DND-41 (cell line): ENCODE data around the gene PTOV1.
A peak's percentile ranks its signal among the peaks of the same experiment; 100 is the strongest.

Source experiments
- ATAC-seq: fragments of 200-7000 bp; cut with Tn5 transposase; 3 replicates; pipeline ENCODE4 v1.9.1; 2021; ENCODE audit warnings: low read depth; ENCODE audit not compliant: insufficient read depth
- DNase-seq: peaks from one replicate; pipeline ENCODE4 v3.0.0-alpha.2; 2020
- H2AFZ ChIP-seq: 2 replicates; pipeline ENCODE4 v1.6.0; 2012; ENCODE audit warnings: low read depth, low read length
- H3K27ac ChIP-seq: 2 replicates; pipeline ENCODE4 v1.5.1; 2012; ENCODE audit warnings: low read length, inconsistent platforms
- H3K27me3 ChIP-seq: fragments of 200-600 bp; sonication (generic); 2 replicates; pipeline ENCODE4 v1.6.0; 2012; ENCODE audit warnings: low read length, mild to moderate bottlenecking, inconsistent platforms; ENCODE audit not compliant: insufficient read depth, poor library complexity
- H3K36me3 ChIP-seq: 2 replicates; pipeline ENCODE4 v1.5.1; 2012; ENCODE audit warnings: low read length, inconsistent platforms; ENCODE audit not compliant: insufficient read depth
- H3K4me1 ChIP-seq: 2 replicates; pipeline ENCODE4 v1.5.1; 2012; ENCODE audit warnings: mild to moderate bottlenecking, low read length; ENCODE audit not compliant: insufficient read depth
- H3K4me2 ChIP-seq: 2 replicates; pipeline ENCODE4 v1.6.0; 2012; ENCODE audit warnings: mild to moderate bottlenecking, moderate library complexity, low read length, inconsistent platforms; ENCODE audit not compliant: insufficient read depth
- H3K4me3 ChIP-seq, 2 experiments: fragments of 200-600 bp in 1 of 2; shearing (Covaris generic) in 1 of 2; 2 replicates each; pipeline ENCODE4 v1.5.1; 2012 to 2016; ENCODE audit warnings: inconsistent platforms in 2 of 2, low read length in 2 of 2, mild to moderate bottlenecking in 2 of 2, low read depth in 1 of 2, moderate library complexity in 1 of 2
- H3K79me2 ChIP-seq: 2 replicates; pipeline ENCODE4 v1.6.0; 2012; ENCODE audit warnings: low read length, inconsistent platforms; ENCODE audit not compliant: insufficient read depth
- H3K9ac ChIP-seq: 2 replicates; pipeline ENCODE4 v1.6.0; 2012; ENCODE audit warnings: low read depth, mild to moderate bottlenecking, inconsistent platforms, low read length, moderate library complexity
- H3K9me3 ChIP-seq: 2 replicates; pipeline ENCODE4 v1.5.1; 2012; ENCODE audit warnings: low read length, moderate library complexity, mild to moderate bottlenecking, inconsistent platforms; ENCODE audit not compliant: insufficient read depth, severe bottlenecking
- H4K20me1 ChIP-seq: 2 replicates; pipeline ENCODE4 v1.6.0; 2012; ENCODE audit warnings: low read length; ENCODE audit not compliant: insufficient read depth
- EZH2 ChIP-seq: IDR thresholded peaks from 3 replicates; pipeline ENCODE4 v1.6.1; 2012; ENCODE audit warnings: borderline replicate concordance, low read depth, mild to moderate bottlenecking, moderate library complexity, low read length, inconsistent platforms; ENCODE audit not compliant: severe bottlenecking
- TF ChIP-seq, protein P1 (sequence below): IDR thresholded peaks from 2 replicates; pipeline ENCODE4 v1.5.1; 2012; ENCODE audit warnings: borderline replicate concordance, low read length, moderate library complexity, mild to moderate bottlenecking; ENCODE audit not compliant: poor library complexity, severe bottlenecking; ENCODE audit errors: extremely low read depth

Gene PTOV1

DNA sequence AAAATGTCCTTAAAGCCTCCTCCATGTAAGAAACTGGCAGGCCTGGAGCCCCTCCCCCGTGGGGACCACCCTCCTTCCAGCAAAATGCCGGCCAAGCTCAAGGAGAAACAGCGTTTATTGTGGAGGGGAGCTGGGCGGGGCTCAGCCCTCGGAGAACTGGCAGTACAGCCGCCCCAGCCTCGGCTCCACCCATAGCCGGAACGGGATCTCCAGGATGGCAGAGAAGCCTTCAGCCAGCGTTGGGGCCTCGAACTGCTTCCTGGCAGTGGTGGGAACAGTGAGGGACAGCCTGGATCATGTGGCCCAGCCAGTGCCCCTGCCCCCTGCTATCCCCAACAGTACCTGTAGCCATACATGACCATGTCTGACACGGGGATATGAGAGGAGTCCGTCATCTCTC is 10.1 kb downstream of the PTOV1 start:
- H3K27ac ChIP-seq, result no peak overlapping the region
- peaks cover 85% of the 10 kb centered on the region for H3K36me3 ChIP-seq
- no peak overlapping the region for H3K9ac ChIP-seq
- H3K4me3 ChIP-seq, result no peak overlapping the region
- no peak for DNase-seq
- H4K20me1 ChIP-seq, result peaks cover 83% of the 10 kb centered on the region
- ATAC-seq, result no peak
- no peaks in the 10 kb centered on the region for H3K9me3 ChIP-seq
- peaks cover 25% of the 10 kb centered on the region for H3K4me1 ChIP-seq
- H3K79me2 ChIP-seq, result peaks cover 43% of the 10 kb centered on the region
- H2AFZ ChIP-seq, result no peak overlapping the region
- no peak overlapping the region for H3K4me2 ChIP-seq
- TF ChIP-seq, protein P1, sequence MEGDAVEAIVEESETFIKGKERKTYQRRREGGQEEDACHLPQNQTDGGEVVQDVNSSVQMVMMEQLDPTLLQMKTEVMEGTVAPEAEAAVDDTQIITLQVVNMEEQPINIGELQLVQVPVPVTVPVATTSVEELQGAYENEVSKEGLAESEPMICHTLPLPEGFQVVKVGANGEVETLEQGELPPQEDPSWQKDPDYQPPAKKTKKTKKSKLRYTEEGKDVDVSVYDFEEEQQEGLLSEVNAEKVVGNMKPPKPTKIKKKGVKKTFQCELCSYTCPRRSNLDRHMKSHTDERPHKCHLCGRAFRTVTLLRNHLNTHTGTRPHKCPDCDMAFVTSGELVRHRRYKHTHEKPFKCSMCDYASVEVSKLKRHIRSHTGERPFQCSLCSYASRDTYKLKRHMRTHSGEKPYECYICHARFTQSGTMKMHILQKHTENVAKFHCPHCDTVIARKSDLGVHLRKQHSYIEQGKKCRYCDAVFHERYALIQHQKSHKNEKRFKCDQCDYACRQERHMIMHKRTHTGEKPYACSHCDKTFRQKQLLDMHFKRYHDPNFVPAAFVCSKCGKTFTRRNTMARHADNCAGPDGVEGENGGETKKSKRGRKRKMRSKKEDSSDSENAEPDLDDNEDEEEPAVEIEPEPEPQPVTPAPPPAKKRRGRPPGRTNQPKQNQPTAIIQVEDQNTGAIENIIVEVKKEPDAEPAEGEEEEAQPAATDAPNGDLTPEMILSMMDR, result no peak
- no peak for TF ChIP-seq EZH2
- H3K27me3 ChIP-seq, result no peaks in the 10 kb centered on the region

DNA sequence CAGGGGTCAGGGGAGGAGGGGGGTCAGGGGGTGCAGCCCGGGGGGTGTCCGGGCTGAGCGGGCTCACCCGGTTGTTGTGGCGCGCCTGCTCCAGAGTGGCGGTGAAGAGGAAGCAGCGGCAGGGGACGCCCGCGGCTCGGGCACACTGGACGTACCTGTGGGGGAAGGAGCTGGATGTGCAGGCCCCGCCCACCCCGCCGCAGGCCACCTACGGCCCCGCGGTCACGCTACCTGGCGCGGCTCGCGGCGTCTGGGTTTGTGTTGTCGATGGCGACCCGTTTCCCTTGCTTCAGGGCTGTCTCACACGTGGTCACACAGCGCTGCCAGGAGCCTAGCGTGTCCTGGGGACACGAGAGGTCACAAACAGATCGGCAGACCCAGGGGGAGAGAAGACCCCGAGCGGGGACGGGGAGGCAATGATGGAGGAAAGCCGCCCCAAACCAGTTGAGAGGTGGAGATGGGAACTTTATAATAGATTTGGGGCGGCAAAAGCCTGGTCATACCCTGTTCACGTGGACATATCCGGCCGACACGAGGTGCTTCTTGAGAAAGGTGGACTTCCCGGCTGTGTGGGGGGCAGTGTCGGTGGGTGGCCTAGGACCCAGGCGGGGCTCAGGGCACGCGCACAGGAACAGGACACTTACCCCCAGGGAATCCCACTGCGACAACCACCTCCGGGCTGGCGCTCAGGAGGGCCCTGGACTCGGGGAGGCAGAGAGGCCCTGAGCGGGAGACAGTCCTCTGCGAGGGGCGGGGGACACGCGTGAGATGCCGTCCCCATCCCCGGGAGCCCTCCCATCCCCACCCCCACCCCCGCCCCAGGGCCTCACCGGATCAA is 10.8 kb downstream of the PTOV1 start:
- Histone ChIP-seq H3K4me1 (peaks cover 31% of the 10 kb centered on the region), H3K4me2 (no peak overlapping the region)

DNA sequence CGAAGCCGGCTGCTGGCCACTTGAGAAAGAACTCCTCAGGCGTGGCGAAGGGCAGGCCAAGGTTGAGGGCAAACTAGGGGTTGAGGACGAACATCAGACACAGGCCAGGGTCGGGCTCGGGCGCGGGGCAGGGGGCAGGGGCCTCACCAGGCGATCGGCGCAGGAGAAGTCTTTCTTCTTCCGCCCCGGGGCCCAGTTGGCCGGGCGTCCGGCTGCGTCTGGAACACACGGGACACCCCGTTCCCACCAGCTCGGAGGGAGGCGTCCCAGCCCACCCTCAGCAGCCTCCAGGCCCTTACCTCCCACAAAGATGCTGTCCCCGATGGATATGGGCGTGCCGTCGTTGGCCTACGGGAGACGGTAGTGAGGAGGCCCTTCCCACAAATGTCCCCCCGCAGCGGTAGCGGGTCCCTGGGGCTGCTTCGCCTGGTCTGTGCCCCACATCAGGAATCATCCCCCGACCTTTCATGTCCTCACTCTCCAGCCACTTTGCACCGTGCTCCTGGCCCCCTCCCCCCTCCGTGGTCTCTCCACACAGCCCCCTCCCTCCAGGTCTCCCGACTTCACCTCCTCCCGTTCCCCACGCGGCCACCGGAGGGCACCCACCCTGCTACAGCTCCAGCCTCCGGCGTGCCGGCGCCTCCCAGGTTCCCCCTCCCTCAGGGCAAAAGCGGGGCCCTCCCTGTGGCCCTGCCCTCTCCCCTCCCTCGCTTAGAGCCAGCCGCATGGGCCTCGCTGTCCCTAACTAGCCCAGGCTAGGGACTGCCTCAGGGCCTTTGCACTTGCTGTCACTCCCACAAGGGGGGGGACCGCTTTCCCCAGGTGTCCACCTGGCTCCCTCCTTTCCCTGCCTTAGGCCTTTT is 11.7 kb downstream of the PTOV1 start:
- Histone ChIP-seq H3K27me3 (no peaks in the 10 kb centered on the region), H3K36me3 (peaks cover 74% of the 10 kb centered on the region), H3K4me2 (no peak overlapping the region), H3K4me1 (peaks cover 34% of the 10 kb centered on the region), H3K79me2 (peaks cover 39% of the 10 kb centered on the region), H3K9ac (no peak overlapping the region), H3K27ac (no peak overlapping the region), H3K9me3 (no peaks in the 10 kb centered on the region), H4K20me1 (peaks cover 75% of the 10 kb centered on the region), H2AFZ (no peak overlapping the region), H3K4me3 (no peak overlapping the region)
- TF ChIP-seq, protein P1, result peak; percentile 59
- no peak for TF ChIP-seq EZH2
- DNase-seq (peak; percentile 64), ATAC-seq (no peak)

More for the DNA sequence above, 10.8 kb downstream of the PTOV1 start:
- no peak overlapping the region for H3K4me3 ChIP-seq
- TF ChIP-seq, protein P1, result no peak
- TF ChIP-seq EZH2, result no peak
- no peaks in the 10 kb centered on the region for H3K9me3 ChIP-seq
- ATAC-seq (no peak), DNase-seq (no peak)
- no peak overlapping the region for H3K9ac ChIP-seq
- peaks cover 82% of the 10 kb centered on the region for H3K36me3 ChIP-seq
- no peak overlapping the region for H2AFZ ChIP-seq
- no peaks in the 10 kb centered on the region for H3K27me3 ChIP-seq
- peaks cover 43% of the 10 kb centered on the region for H3K79me2 ChIP-seq
- H4K20me1 ChIP-seq, result peaks cover 83% of the 10 kb centered on the region
- H3K27ac ChIP-seq, result no peak overlapping the region
